HL-60 (cell line): ENCODE results near the gene SNX18.
A peak's percentile ranks its signal among the peaks of the same experiment; 100 is the strongest.

Experiments used
- DNase-seq, 2 experiments: peaks; one replicate each; pipeline ENCODE4 v3.0.0-alpha.2; 2010 to 2020; ENCODE audit warnings: low read depth in 1 of 2, low spot score in 1 of 2
- H3K27ac ChIP-seq: fragments of 250-450 bp; sonication (Bioruptor Pico); replicated peaks from 2 replicates; pipeline ENCODE4 v1.5.1; 2020; ENCODE audit warnings: mild to moderate bottlenecking, moderate library complexity
- H3K27me3 ChIP-seq: fragments of 250-450 bp; sonication (Bioruptor Pico); 2 replicates; pipeline ENCODE4 v1.5.1; 2021; ENCODE audit warnings: mild to moderate bottlenecking, moderate library complexity; ENCODE audit not compliant: insufficient read depth, poor library complexity, severe bottlenecking
- H3K4me3 ChIP-seq: replicated peaks from 2 replicates; pipeline ENCODE4 v1.5.1; 2011; ENCODE audit warnings: mild to moderate bottlenecking, control low read depth, low read length; ENCODE audit not compliant: insufficient read depth
- GABPA ChIP-seq: IDR thresholded peaks from 2 replicates; pipeline ENCODE4 v1.6.1; 2012; ENCODE audit warnings: low read depth
- POLR2AphosphoS5 ChIP-seq: IDR thresholded peaks from 2 replicates; pipeline ENCODE4 v1.6.1; 2012; ENCODE audit warnings: low read depth
- SPI1 ChIP-seq: IDR thresholded peaks from 2 replicates; pipeline ENCODE4 v1.6.1; 2012; ENCODE audit warnings: low read depth, mild to moderate bottlenecking, borderline replicate concordance
- TF ChIP-seq, protein P1 (sequence below): IDR thresholded peaks from one replicate; pipeline ENCODE4 v1.5.1; 2011; ENCODE audit warnings: low read length, control low read depth, inconsistent platforms; ENCODE audit not compliant: insufficient read depth
- TF ChIP-seq, protein P2 (sequence below): IDR thresholded peaks from 2 replicates; pipeline ENCODE4 v1.6.1; 2012; ENCODE audit warnings: low read depth; ENCODE audit not compliant: insufficient replicate concordance

Gene SNX18

DNA sequence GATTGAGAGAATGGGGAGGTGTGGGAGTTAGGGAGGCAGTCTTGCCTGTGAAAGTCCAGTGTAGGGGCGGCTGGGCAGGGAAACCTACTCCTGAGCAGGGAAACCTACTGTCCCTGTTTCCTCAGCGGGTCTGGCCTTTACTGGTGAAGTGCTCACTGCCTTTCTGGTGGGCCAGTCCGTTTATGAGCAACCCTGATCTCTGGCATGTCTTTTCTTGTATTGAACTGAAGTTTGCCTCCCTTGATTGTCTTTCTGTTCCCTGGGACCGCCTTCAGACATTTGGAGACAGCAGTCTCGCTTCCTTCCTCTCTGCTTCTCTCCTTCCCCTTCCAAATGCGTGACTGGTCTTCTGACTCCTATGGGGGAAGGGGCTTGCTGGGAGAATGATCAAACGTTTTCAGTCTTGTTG is 2.9 kb downstream of the SNX18 start:
- Histone ChIP-seq H3K27ac (peak overlapping the region; percentile 49), H3K27me3 (no peaks in the 10 kb centered on the region), H3K4me3 (peak overlapping the region; percentile 61)
- TF ChIP-seq, protein P1, sequence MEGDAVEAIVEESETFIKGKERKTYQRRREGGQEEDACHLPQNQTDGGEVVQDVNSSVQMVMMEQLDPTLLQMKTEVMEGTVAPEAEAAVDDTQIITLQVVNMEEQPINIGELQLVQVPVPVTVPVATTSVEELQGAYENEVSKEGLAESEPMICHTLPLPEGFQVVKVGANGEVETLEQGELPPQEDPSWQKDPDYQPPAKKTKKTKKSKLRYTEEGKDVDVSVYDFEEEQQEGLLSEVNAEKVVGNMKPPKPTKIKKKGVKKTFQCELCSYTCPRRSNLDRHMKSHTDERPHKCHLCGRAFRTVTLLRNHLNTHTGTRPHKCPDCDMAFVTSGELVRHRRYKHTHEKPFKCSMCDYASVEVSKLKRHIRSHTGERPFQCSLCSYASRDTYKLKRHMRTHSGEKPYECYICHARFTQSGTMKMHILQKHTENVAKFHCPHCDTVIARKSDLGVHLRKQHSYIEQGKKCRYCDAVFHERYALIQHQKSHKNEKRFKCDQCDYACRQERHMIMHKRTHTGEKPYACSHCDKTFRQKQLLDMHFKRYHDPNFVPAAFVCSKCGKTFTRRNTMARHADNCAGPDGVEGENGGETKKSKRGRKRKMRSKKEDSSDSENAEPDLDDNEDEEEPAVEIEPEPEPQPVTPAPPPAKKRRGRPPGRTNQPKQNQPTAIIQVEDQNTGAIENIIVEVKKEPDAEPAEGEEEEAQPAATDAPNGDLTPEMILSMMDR: no peak
- TF ChIP-seq SPI1: peak; percentile 27; the same call in 1 of the 2 replicates
- DNase-seq: peak; percentile 29 to 38

DNA sequence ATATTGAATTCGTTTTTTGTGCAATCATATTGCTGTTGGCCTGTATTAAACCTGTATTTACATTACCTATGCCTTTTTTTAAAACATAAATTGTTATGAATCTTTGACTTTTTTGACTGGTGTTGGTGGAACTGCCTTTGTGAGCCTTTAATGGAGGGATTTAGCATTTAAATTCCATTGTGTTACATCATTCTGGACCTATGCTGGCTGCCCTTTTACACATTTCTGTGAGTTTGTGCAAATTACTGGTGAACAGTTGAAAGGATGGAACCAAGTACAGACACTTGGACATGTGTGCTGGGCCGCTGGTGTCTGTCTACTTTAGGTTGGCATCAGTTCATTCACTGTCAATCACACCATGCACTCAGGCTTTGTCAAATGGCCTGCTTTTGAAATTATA is 3.4 kb downstream of the SNX18 start:
- TF ChIP-seq, protein P1: no peak
- no peak for TF ChIP-seq POLR2AphosphoS5
- TF ChIP-seq GABPA: no peak
- TF ChIP-seq SPI1: no peak
- TF ChIP-seq, protein P2, sequence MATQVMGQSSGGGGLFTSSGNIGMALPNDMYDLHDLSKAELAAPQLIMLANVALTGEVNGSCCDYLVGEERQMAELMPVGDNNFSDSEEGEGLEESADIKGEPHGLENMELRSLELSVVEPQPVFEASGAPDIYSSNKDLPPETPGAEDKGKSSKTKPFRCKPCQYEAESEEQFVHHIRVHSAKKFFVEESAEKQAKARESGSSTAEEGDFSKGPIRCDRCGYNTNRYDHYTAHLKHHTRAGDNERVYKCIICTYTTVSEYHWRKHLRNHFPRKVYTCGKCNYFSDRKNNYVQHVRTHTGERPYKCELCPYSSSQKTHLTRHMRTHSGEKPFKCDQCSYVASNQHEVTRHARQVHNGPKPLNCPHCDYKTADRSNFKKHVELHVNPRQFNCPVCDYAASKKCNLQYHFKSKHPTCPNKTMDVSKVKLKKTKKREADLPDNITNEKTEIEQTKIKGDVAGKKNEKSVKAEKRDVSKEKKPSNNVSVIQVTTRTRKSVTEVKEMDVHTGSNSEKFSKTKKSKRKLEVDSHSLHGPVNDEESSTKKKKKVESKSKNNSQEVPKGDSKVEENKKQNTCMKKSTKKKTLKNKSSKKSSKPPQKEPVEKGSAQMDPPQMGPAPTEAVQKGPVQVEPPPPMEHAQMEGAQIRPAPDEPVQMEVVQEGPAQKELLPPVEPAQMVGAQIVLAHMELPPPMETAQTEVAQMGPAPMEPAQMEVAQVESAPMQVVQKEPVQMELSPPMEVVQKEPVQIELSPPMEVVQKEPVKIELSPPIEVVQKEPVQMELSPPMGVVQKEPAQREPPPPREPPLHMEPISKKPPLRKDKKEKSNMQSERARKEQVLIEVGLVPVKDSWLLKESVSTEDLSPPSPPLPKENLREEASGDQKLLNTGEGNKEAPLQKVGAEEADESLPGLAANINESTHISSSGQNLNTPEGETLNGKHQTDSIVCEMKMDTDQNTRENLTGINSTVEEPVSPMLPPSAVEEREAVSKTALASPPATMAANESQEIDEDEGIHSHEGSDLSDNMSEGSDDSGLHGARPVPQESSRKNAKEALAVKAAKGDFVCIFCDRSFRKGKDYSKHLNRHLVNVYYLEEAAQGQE: no peak
- peak overlapping the region; percentile 61 for H3K4me3 ChIP-seq
- DNase-seq: no peak
- H3K27ac ChIP-seq: peak overlapping the region; percentile 49
- no peaks in the 10 kb centered on the region for H3K27me3 ChIP-seq

DNA sequence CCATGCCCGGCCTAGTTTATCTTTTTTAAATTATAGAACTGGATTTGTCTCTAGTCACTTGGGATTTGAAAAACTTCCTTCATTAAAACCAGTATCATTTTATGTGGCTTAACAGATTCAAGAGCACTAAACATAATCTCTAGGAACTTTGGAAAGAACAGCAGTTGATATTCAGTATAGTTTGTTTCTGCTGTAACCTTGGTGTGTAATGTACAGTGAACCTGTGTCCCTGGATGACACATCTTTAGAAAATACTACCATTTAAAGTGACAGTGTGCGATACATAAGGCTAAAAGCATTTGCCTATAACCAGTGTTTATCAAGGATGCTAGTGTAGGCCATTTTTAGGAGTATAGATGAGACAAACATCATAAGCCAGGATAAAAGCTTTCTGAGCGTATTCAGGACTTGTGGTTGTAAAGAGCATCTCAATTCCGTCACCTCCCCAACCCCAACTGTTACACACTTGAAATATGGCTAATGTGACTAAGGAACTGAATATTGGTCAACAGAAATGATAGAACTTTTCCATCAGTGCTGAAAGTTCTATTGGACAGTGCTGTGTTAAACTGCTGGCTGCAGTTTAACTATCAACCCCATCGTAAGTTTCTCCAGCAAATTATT is 4.4 kb downstream of the SNX18 start:
- peak overlapping the region; percentile 61 for H3K4me3 ChIP-seq
- no peak for DNase-seq
- TF ChIP-seq SPI1: no peak
- TF ChIP-seq POLR2AphosphoS5: no peak
- no peak for TF ChIP-seq GABPA
- TF ChIP-seq, protein P1: no peak
- TF ChIP-seq, protein P2: no peak
- H3K27me3 ChIP-seq: no peaks in the 10 kb centered on the region
- no peak overlapping the region for H3K27ac ChIP-seq

DNA sequence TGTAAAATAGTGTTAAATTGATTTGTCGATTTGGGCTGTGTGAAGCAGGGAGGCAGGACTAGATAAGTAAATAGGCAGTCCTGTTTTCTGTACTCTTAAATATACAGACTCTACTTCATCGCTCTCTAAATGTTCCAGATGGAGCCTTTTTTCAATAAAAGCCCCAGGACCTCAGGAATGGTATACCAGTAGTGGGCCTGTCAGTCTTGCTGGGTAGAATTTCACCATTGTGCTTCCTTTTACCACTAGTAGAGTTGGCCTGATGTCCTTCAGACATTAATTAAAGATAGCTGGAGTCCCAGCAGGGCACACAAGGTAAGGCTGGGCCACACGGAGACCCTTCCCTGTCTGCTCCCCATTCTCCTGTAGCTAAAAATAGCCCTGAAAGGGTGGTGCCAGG is 6.0 kb downstream of the SNX18 start:
- no peak for TF ChIP-seq SPI1
- TF ChIP-seq, protein P1: no peak
- no peak for TF ChIP-seq GABPA
- TF ChIP-seq POLR2AphosphoS5: no peak
- TF ChIP-seq, protein P2: no peak
- no peak for DNase-seq
- H3K27ac ChIP-seq: peak overlapping the region; percentile 59

More for the DNA sequence above, 6.0 kb downstream of the SNX18 start:
- Histone ChIP-seq H3K4me3 (peak overlapping the region; percentile 23), H3K27me3 (no peaks in the 10 kb centered on the region)
